Measurements from ENCODE around the gene DNAJC13. TPM values are rescaled to one million over a fixed set of nuclear protein-coding genes. Genes with fewer than 3 reads are reported as not detected.

DNAJC13 gene
- total and polyA plus RNA-seq, 8 donors, result 6.5 to 197 (median 46.8) TPM

GRCh38 chr3:132564070-132564465, 146.8 kb downstream of the DNAJC13 start:
- DNase-seq, result no peak
- TF ChIP-seq CTCF (IDR thresholded peaks at IDR 0.05) (no peak), POLR2A (IDR thresholded peaks at IDR 0.05) (no peak), POLR2AphosphoS5 (IDR thresholded peaks at IDR 0.05) (no peak), EP300 (IDR thresholded peaks at IDR 0.05) (no peak)
- no peaks in the 10 kb centered on the region for H3K4me1 ChIP-seq
- H3K36me3 ChIP-seq, result peaks cover 0 to 28% (median 22%) of the 10 kb centered on the region in 4 donors
- no peaks in the 10 kb centered on the region for H3K27me3 ChIP-seq
- WGBS, 5 donors, result 89 to 95% (median 93%) methylated on average over 2 of the region's 2 CpGs
- no peak overlapping the region for H3K4me3 ChIP-seq
- H3K9me3 ChIP-seq, result no peaks in the 10 kb centered on the region
- no peak overlapping the region for H3K27ac ChIP-seq
- intact Hi-C loops (cut with DNase I; ENCODE audit: low total_unique reads), result no loop called here

GRCh38 chr3:132568422-132568821, 151.1 kb downstream of the DNAJC13 start:
- Histone ChIP-seq H3K4me3 (no peak overlapping the region), H3K4me1 (no peaks in the 10 kb centered on the region), H3K9me3 (no peaks in the 10 kb centered on the region), H3K27me3 (no peaks in the 10 kb centered on the region), H3K36me3 (peaks cover 0 to 8% (median 7%) of the 10 kb centered on the region in 4 donors), H3K27ac (no peak overlapping the region)
- no peak for TF ChIP-seq CTCF (IDR thresholded peaks at IDR 0.05)
- no peak for TF ChIP-seq POLR2A (IDR thresholded peaks at IDR 0.05)
- no peak for TF ChIP-seq EP300 (IDR thresholded peaks at IDR 0.05)
- TF ChIP-seq POLR2AphosphoS5 (IDR thresholded peaks at IDR 0.05), result no peak
- intact Hi-C loops (cut with DNase I; ENCODE audit: low total_unique reads), result no loop called here
- no peak for DNase-seq
- WGBS, 5 donors, result 72 to 87% (median 81%) methylated on average over 2 of the region's 2 CpGs

- H3K27ac ChIP-seq, result no peak overlapping the region
- WGBS, 5 donors, result 9 to 24% (median 18%) methylated on average over 2 of the region's 2 CpGs
- no peak overlapping the region for H3K4me3 ChIP-seq
- H3K4me1 ChIP-seq, result no peaks in the 10 kb centered on the region
- H3K27me3 ChIP-seq, result no peaks in the 10 kb centered on the region
- intact Hi-C loops (cut with DNase I; ENCODE audit: low total_unique reads), result no loop called here
- no peak for TF ChIP-seq CTCF (IDR thresholded peaks at IDR 0.05)
- TF ChIP-seq POLR2A (IDR thresholded peaks at IDR 0.05), result no peak
- no peak for TF ChIP-seq EP300 (IDR thresholded peaks at IDR 0.05)
- no peak for TF ChIP-seq POLR2AphosphoS5 (IDR thresholded peaks at IDR 0.05)
- H3K36me3 ChIP-seq, result peaks cover 0 to 14% (median 11%) of the 10 kb centered on the region in 4 donors
- DNase-seq, result no peak
- H3K9me3 ChIP-seq, result no peaks in the 10 kb centered on the region
Measured at GRCh38 chr3:132569153-132569552, 151.9 kb downstream of the DNAJC13 start.

GRCh38 chr3:132569580-132569979, 152.3 kb downstream of the DNAJC13 start:
- Histone ChIP-seq H3K9me3 (no peaks in the 10 kb centered on the region), H3K36me3 (peaks cover 0 to 18% (median 13%) of the 10 kb centered on the region in 4 donors), H3K27me3 (no peaks in the 10 kb centered on the region), H3K4me1 (no peaks in the 10 kb centered on the region), H3K27ac (no peak overlapping the region), H3K4me3 (no peak overlapping the region)
- DNase-seq, result no peak
- intact Hi-C loops (cut with DNase I; ENCODE audit: low total_unique reads), result no loop called here
- TF ChIP-seq POLR2AphosphoS5 (IDR thresholded peaks at IDR 0.05) (no peak), CTCF (IDR thresholded peaks at IDR 0.05) (no peak), POLR2A (IDR thresholded peaks at IDR 0.05) (no peak), EP300 (IDR thresholded peaks at IDR 0.05) (no peak)
- 38 to 64% (median 59%) methylated on average over 1 of the region's 1 CpG for WGBS, 5 donors
